CD4-positive, alpha-beta memory T cell (primary cell): ENCODE data around the gene ST8SIA3. TPM values are rescaled to one million over a fixed set of nuclear protein-coding genes. Genes with fewer than 3 reads are reported as not detected.
"Not testable (repeated sequence)": the region's sequence is repeated elsewhere in the genome, so short reads cannot be mapped to it uniquely, and the experiment has no call there.

ENCODE experiments used
- CTCF ChIA-PET: fragments of 350-600 bp; sonication (Branson Sonifier 250); formaldehyde crosslinking; loops from one replicate; lab custom pipeline; 2021; ENCODE audit warnings: inconsistent platforms; ENCODE audit not compliant: partially characterized antibody; lab: Charles Lee
- POLR2A ChIA-PET: fragments of 350-600 bp; sonication (Branson Sonifier 250); formaldehyde crosslinking; loops from one replicate; lab custom pipeline; 2021; ENCODE audit not compliant: partially characterized antibody; lab: Charles Lee
- DNase-seq, 5 donors: peaks; one replicate each; pipeline versions ENCODE4 v3.0.0 to v3.0.0-alpha.2; 2020 to 2022; ENCODE audit warnings: mixed read lengths in 1 of 5
- H3K27ac ChIP-seq: one replicate; pipeline ENCODE4 v1.7.0; 2013; ENCODE audit warnings: low read depth, low read length
- H3K27me3 ChIP-seq: 2 replicates; pipeline ENCODE4 v1.7.0; 2013; ENCODE audit warnings: mild to moderate bottlenecking, low read length, moderate library complexity; ENCODE audit not compliant: insufficient read depth
- H3K36me3 ChIP-seq: 2 replicates; pipeline ENCODE4 v1.7.0; 2013; ENCODE audit warnings: mild to moderate bottlenecking, low read length, moderate library complexity; ENCODE audit not compliant: insufficient read depth
- H3K4me1 ChIP-seq: 2 replicates; pipeline ENCODE4 v1.7.0; 2013; ENCODE audit warnings: mild to moderate bottlenecking, low read length, moderate library complexity; ENCODE audit not compliant: insufficient read depth
- H3K4me3 ChIP-seq, 2 donors: one replicate each; pipeline ENCODE4 v1.7.0; 2013; ENCODE audit warnings: low read length in 2 of 2, mild to moderate bottlenecking in 1 of 2
- H3K9me3 ChIP-seq, 2 donors: one replicate each; pipeline ENCODE4 v1.7.0; 2013; ENCODE audit warnings: low read length in 2 of 2, control low read depth in 1 of 2; ENCODE audit not compliant: control insufficient read depth in 1 of 2
- H3K27ac Mint-ChIP-seq, 7 donors: one replicate each; pipeline ENCODE4 v1.8.0; 2020 to 2021; ENCODE audit warnings: mixed read lengths in 7 of 7, mild to moderate bottlenecking in 6 of 7, inconsistent platforms in 3 of 7, moderate library complexity in 3 of 7
- H3K27me3 Mint-ChIP-seq, 2 donors: one replicate each; pipeline ENCODE4 v1.8.0; 2020 to 2021; ENCODE audit warnings: mixed read lengths in 2 of 2
- H3K36me3 Mint-ChIP-seq, 2 donors: one replicate each; pipeline ENCODE4 v1.8.0; 2020 to 2021; ENCODE audit warnings: mixed read lengths in 2 of 2, inconsistent platforms in 1 of 2, mild to moderate bottlenecking in 1 of 2
- H3K4me1 Mint-ChIP-seq, 4 donors: one replicate each; pipeline ENCODE4 v1.8.0; 2020 to 2021; ENCODE audit warnings: mixed read lengths in 4 of 4, mild to moderate bottlenecking in 1 of 4
- H3K4me3 Mint-ChIP-seq, 8 donors: one replicate each; pipeline ENCODE4 v1.8.0; 2020 to 2021; ENCODE audit warnings: mixed read lengths in 8 of 8, mild to moderate bottlenecking in 7 of 8, moderate library complexity in 6 of 8, inconsistent platforms in 3 of 8
- H3K9me3 Mint-ChIP-seq, 8 donors: one replicate each; pipeline ENCODE4 v1.8.0; 2020 to 2021; ENCODE audit warnings: mixed read lengths in 8 of 8, mild to moderate bottlenecking in 5 of 8, inconsistent platforms in 3 of 8, moderate library complexity in 1 of 8
- intact Hi-C: fragments of 100-400 bp; cut with micrococcal nuclease; formaldehyde crosslinking; loops from one replicate; pipeline ENCODE4 v1.15.1; 2023
- polyA plus RNA-seq, 2 donors: library from polyadenylated mRNA; unstranded; fragments of 300-500 nt; fragmentation: Illumina TruSeq; gene quantifications; one replicate each; pipeline ENCODE4 v1.2.3, GENCODE V29; 2021
- total RNA-seq, 2 experiments: library from RNA; stranded (reverse); gene quantifications; one replicate each; pipeline ENCODE4 v1.2.3, GENCODE V29; 2021

The ST8SIA3 gene
- total and polyA plus RNA-seq, 4 experiments from 2014 or later, result not detected

DNA sequence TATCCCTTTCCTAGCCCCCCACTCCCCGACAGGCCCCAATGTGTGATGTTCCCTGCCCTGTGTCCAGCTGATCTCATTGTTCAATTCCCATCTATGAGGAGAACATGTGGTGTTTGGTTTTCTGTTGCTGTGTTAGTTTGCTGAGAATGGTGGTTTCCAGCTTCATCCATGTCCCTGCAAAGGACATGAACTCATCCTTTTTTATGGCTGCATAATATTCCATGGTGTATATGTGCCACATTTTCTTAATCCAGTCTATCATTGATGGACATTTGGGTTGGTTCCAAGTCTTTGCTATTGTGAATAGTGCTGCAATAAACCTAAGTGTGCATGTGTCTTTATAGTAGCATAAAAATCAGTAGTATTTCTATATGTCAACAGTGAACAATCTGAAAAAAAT is 42.4 kb downstream of the ST8SIA3 start:
- H3K27me3 ChIP-seq, H3K27ac ChIP-seq, DNase-seq, POLR2A ChIA-PET, H3K4me3 Mint-ChIP-seq, H3K9me3 ChIP-seq, H3K4me1 Mint-ChIP-seq, CTCF ChIA-PET, H3K27me3 Mint-ChIP-seq, intact Hi-C loops, H3K4me1 ChIP-seq, H3K36me3 Mint-ChIP-seq, H3K4me3 ChIP-seq, H3K36me3 ChIP-seq, H3K27ac Mint-ChIP-seq: not testable (repeated sequence)
- peaks cover 0 to 16% (median 7%) of the 10 kb centered on the region in 8 donors for H3K9me3 Mint-ChIP-seq

DNA sequence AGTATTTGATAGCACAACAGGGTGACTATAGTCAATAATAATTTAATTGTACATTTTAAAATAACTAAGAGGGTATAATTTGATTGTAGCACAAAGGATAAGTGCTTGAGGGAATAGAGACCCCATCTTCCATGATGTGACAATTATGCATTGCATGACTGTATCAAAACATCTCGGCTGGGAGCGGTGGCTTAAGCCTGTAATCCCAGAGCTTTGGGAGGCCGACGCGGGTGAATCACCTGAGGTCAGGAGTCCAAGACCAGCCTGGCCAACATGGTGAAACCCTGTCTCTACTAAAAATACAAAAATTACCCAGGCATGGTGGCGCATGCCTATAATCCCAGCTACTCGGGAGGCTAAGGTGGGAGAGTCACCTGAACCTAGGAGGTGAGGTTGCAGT is 44.5 kb downstream of the ST8SIA3 start:
- CTCF ChIA-PET, H3K36me3 ChIP-seq, H3K4me1 ChIP-seq, POLR2A ChIA-PET, H3K36me3 Mint-ChIP-seq, H3K27me3 Mint-ChIP-seq, intact Hi-C loops, DNase-seq, H3K4me1 Mint-ChIP-seq, H3K4me3 ChIP-seq, H3K27ac ChIP-seq, H3K27ac Mint-ChIP-seq, H3K4me3 Mint-ChIP-seq, H3K27me3 ChIP-seq, H3K9me3 ChIP-seq: not testable (repeated sequence)
- peaks cover 0 to 14% (median 7%) of the 10 kb centered on the region in 8 donors for H3K9me3 Mint-ChIP-seq

DNA sequence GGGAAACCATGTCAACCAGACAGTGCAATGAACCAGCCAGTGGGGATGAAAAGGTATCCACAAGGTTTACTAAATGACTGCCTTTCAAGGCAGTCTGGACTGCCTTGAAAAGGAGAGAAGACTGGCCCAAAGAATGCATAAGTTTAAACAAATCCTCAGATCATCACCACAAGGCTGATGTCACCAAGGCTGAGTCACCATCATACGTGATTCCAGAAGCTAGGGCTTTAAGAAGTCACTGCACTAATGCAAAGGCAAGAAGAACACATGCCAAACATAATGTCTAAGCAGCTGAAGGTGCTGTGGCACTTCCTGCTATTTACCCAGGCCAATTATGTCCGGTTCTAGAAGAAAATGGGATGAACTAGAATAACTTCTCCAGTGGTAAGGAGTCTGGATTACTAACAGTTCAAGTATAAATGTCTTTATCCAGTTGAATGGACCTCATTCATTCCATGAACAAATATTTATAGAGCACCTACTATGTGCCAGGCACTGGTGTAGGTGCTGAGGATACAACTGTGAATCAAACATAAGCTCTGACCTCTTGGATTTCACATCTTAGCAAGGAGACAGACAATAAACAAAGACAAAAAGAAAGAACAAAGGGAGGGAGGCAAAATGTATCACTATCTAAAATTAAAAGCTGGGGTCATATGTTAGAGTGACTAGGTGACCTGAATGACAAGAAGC is 45.2 kb downstream of the ST8SIA3 start:
- no peaks in the 10 kb centered on the region for H3K27me3 ChIP-seq
- DNase-seq, result no peak
- H3K36me3 ChIP-seq, result no peaks in the 10 kb centered on the region
- CTCF ChIA-PET, result no interaction called here
- Mint-ChIP-seq H3K36me3 (no peaks in the 10 kb centered on the region), H3K4me1 (no peaks in the 10 kb centered on the region), H3K4me3 (no peak overlapping the region), H3K27ac (no peak overlapping the region), H3K9me3 (peaks cover 0 to 14% (median 7%) of the 10 kb centered on the region in 8 donors), H3K27me3 (no peaks in the 10 kb centered on the region)
- H3K27ac ChIP-seq, result no peak overlapping the region
- no peaks in the 10 kb centered on the region for H3K4me1 ChIP-seq
- POLR2A ChIA-PET, result no interaction called here
- no peak overlapping the region for H3K4me3 ChIP-seq
- no peaks in the 10 kb centered on the region for H3K9me3 ChIP-seq
- intact Hi-C loops, result no loop called here

DNA sequence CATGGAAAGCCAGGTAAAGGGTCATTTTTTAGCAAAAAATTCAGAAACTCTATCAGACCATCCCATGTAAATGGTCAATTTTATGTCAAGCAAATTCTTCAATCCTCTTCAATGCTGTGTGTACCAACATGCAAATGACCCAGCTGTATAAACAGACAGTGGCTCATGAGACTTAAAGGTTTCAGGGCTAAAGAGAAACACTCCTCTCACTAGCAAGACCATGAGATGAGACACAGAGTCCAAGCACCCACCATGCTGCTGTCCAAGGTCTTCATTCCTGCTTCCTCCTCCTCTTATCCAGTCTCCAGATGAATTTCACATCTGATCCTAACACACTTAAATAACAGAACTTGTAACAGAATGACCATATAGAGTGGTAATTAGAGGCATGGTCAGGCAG is 52.0 kb downstream of the ST8SIA3 start:
- ChIA-PET CTCF (no interaction called here), POLR2A (no interaction called here)
- H3K4me1 ChIP-seq, result no peaks in the 10 kb centered on the region
- no peaks in the 10 kb centered on the region for H3K27me3 ChIP-seq
- H3K9me3 ChIP-seq, result no peaks in the 10 kb centered on the region
- no peaks in the 10 kb centered on the region for H3K36me3 ChIP-seq
- no peak for DNase-seq
- intact Hi-C loops, result no loop called here
- Mint-ChIP-seq H3K4me1 (no peaks in the 10 kb centered on the region), H3K36me3 (no peaks in the 10 kb centered on the region), H3K4me3 (no peak overlapping the region), H3K27me3 (peaks cover 7% of the 10 kb centered on the region in 2 donors), H3K9me3 (peaks cover 0 to 9% (median 4%) of the 10 kb centered on the region in 8 donors), H3K27ac (no peak overlapping the region)
- H3K4me3 ChIP-seq, result no peak overlapping the region
- no peak overlapping the region for H3K27ac ChIP-seq

DNA sequence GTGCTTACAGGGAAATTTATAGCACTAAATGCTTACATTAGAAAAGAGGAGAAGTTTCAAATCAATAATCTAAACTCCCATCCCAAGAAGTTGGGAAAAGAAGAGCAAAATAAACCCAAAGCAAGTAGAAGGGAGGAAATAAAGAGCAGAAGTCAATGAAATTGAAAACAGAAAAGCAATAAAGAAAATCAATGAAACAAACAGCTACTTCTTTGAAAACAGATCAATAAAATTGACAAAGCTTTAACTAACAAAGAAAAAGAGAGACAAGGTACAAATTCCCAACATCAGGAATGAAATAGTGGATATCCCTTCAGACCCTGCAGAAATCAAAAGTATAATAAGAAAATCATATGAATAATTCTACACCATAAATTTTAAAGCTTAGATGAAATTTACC is 57.3 kb downstream of the ST8SIA3 start:
- no peak overlapping the region for H3K4me3 Mint-ChIP-seq
- H3K4me3 ChIP-seq, result no peak overlapping the region
- H3K9me3 Mint-ChIP-seq, result peaks cover 0 to 12% (median 3%) of the 10 kb centered on the region in 8 donors
- no peak overlapping the region for H3K27ac ChIP-seq
- H3K36me3 ChIP-seq, result no peaks in the 10 kb centered on the region
- CTCF ChIA-PET, result no interaction called here
- POLR2A ChIA-PET, result no interaction called here
- H3K9me3 ChIP-seq, result no peaks in the 10 kb centered on the region
- DNase-seq, result no peak
- no peaks in the 10 kb centered on the region for H3K36me3 Mint-ChIP-seq
- intact Hi-C loops, result no loop called here
- peaks cover 8 to 9% of the 10 kb centered on the region in 2 donors for H3K27me3 Mint-ChIP-seq
- H3K4me1 Mint-ChIP-seq, result no peaks in the 10 kb centered on the region
- no peak overlapping the region for H3K27ac Mint-ChIP-seq
- H3K27me3 ChIP-seq, result no peaks in the 10 kb centered on the region
- H3K4me1 ChIP-seq, result no peaks in the 10 kb centered on the region

DNA sequence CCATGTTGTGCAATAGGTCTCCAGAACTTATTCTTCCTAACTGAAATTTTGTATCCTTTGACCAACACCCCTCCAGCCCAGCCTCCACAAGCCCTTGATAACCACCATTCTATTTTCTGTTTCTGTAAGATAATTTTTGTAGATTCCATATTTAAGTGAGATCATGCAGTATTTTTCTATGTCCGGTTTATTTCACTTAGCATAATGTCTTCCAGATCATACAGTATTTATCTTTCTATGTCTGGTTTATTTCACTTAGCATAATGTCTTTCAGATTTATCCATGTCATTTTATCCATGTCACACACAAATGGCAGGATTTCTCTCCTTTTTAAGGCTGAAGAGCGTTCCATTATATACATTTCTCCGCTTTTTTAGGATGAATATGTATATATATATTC is 58.4 kb downstream of the ST8SIA3 start:
- no peaks in the 10 kb centered on the region for H3K9me3 ChIP-seq
- Mint-ChIP-seq H3K27ac (no peak overlapping the region), H3K9me3 (peaks cover 0 to 12% (median 4%) of the 10 kb centered on the region in 8 donors), H3K4me1 (no peaks in the 10 kb centered on the region), H3K36me3 (no peaks in the 10 kb centered on the region), H3K27me3 (peaks cover 12% of the 10 kb centered on the region in 2 donors), H3K4me3 (no peak overlapping the region)
- H3K27me3 ChIP-seq, result no peaks in the 10 kb centered on the region
- no peaks in the 10 kb centered on the region for H3K36me3 ChIP-seq
- ChIA-PET CTCF (no interaction called here), POLR2A (no interaction called here)
- no peaks in the 10 kb centered on the region for H3K4me1 ChIP-seq
- H3K27ac ChIP-seq, result no peak overlapping the region
- no peak for DNase-seq
- no peak overlapping the region for H3K4me3 ChIP-seq
- intact Hi-C loops, result no loop called here

DNA sequence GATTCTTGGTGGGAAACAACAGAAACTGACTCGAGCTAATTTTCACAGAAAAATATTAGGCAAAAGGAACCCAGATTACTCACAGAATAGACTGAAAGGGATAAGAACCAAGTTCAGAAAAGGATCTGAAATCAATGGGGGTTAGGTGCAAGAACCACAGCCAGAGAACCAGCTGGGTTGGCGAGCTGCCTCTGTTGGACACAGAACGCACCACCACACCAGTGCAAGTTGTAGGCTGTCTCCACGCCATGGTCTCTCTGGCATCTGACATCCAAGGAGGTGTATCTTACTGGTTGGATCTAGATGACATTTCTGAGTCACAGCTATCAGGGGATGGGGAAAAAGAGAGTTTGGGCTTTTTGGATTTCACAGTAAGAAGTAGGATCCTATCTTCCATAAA is 64.2 kb downstream of the ST8SIA3 start:
- ChIA-PET CTCF (no interaction called here), POLR2A (no interaction called here)
- H3K4me3 ChIP-seq, result no peak overlapping the region
- no peaks in the 10 kb centered on the region for H3K27me3 ChIP-seq
- peaks cover 7 to 10% of the 10 kb centered on the region in 2 donors for H3K27me3 Mint-ChIP-seq
- H3K36me3 ChIP-seq, result no peaks in the 10 kb centered on the region
- peaks cover 0 to 12% (median 4%) of the 10 kb centered on the region in 8 donors for H3K9me3 Mint-ChIP-seq
- no peak overlapping the region for H3K4me3 Mint-ChIP-seq
- no peaks in the 10 kb centered on the region for H3K9me3 ChIP-seq
- H3K27ac Mint-ChIP-seq, result no peak overlapping the region
- intact Hi-C loops, result no loop called here
- H3K27ac ChIP-seq, result no peak overlapping the region
- H3K4me1 ChIP-seq, result no peaks in the 10 kb centered on the region
- H3K4me1 Mint-ChIP-seq, result no peaks in the 10 kb centered on the region
- no peaks in the 10 kb centered on the region for H3K36me3 Mint-ChIP-seq
- DNase-seq, result no peak
